Iris pigment epithelial cell (primary cell): ENCODE results near the gene RGS9.

ENCODE experiments used
- DNase-seq: peaks from one replicate; pipeline ENCODE4 v3.0.0-alpha.2; 2011; ENCODE audit warnings: low read depth

The RGS9 gene

GRCh38 chr17:65183736-65184135 lies 46.6 kb downstream of the RGS9 start:
- DNase-seq = peak; percentile 55

GRCh38 chr17:65184235-65184959 lies 47.2 kb downstream of the RGS9 start:
- no peak for DNase-seq

DNA sequence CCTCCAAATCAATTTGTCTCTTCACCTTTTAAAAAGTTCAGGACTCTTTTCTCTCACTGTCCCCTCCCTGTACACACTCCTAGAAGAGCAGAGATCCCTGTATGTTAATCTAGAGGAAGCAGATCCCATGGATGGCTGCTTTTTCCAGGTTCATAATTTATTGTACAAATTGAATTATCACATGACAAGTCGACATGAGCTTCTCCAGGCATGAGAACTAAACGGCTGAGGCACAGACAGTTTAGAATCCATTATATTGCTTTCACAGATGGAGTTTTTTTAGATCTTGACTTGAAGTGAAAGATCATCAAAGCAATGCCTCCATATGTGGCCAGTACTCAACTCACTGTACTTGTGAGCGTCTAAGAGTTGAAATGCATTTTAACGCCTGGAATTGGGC lies 47.9 kb downstream of the RGS9 start:
- no peak for DNase-seq

DNA sequence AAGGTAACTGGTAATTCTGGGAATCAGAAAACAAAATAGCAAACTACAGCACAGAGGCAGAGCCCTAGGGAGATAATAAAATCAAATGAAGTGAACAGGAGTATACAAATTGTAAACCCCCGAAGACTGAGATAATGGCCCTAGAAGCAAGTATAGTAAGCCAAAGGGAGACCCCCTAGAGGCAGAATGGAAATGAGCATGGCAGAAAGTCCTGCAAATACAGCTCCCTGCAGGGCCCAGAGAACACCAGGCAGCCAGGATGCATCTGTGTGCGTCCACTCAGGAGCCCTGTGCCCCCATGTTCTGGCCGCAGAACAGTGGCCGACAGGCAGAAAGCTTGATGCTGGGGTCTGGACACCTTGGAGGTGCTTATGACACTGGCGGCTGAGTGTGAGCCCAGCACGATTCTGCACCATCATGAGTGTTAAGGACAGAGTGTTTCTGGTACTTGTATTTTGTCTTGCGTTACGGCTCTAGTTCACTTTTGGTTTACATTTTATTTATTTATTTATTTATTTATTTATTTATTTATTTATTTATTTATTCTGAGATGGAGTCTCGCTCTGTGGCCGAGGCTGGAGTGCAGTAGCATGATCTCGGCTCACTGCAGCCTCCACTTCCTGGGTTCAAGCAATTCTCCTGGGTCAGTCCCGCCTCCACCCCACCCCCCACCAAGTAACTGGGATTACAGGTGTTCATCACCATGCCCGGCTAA lies 48.7 kb downstream of the RGS9 start:
- DNase-seq = no peak

GRCh38 chr17:65190467-65191097 lies 53.4 kb downstream of the RGS9 start:
- DNase-seq = peak; percentile 55

GRCh38 chr17:65191811-65192740 lies 54.9 kb downstream of the RGS9 start:
- peak; percentile 79 for DNase-seq

GRCh38 chr17:65193305-65193704 lies 56.1 kb downstream of the RGS9 start:
- no peak for DNase-seq

DNA sequence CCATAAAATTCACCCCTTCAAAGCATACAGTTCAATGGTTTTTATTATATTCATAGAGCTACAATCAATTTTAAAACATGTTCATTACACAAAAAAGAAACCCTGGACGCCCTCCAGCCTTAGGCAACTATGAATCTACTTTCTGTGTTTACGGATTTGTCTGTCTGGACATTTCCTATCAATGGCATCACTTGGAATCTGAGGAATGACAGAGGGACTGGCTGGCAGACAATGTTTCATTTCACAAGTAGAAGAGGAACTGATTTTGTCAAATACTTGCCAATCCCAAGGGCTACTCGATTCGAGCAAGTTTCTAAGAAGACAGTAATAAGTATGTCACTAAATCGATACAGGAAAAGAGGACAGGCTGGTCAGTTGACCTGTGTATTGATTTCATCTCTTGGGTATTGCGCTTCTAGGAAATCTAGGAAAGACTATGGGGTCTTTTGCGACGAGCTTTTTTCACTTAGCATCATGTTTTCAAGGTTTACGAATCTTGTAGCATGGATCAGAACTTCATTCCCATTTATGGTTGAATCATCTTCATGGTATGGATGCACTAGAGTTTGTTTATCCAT lies 56.6 kb downstream of the RGS9 start:
- DNase-seq = peak; percentile 42

DNA sequence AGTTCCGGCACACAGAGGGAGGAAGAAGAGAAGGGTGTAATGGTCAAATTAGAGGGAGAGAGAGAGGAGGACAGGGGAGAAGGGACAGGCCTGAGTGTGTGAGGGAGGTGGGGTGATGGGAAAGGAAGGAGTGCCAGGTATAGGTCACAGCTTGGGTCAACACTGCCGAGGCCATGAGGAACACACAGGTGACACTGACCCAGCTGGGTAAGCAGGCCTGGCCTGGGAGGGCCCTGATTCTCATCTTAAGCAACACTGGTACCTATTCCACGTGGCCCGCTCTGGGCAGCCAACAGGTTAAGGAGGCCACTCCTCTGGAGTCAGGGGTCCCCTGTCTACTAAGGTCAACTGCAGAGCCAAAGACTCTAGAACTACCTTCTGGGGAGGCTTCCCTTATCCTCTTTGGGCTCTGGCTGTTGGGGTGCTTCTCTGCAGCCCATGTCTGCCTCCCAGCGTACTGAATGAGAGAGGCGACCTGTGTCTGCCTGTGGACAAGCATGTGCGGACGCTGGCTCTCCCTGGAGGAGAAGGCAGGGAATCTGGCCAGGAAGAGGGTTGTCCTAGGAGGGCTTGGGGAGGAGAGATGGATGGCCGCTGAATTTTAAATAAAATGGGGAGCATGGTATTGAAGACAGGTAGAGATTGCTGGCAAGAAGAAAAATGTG lies 57.6 kb downstream of the RGS9 start:
- DNase-seq = no peak

- no peak for DNase-seq
Measured at GRCh38 chr17:65195716-65196115, 58.5 kb downstream of the RGS9 start.

DNA sequence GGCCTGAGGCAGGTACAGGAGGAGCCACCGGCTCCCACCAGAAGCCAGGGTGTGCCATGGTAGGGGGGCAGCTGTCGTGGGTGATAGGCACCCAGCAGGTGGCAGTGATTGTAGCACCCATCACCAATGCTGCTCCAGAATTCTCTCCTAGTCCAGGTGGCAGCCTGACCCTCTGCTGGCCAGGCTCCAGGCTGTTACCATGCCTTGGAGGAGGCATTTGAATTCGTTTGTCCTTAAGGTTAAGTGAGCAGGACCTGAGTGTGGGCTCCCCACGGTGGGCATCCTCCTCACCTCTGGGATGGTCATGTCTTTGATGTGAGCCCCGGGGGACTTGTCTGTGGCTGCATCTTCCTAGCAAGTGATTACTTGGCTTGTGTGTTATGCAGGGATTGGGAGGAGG lies 59.4 kb downstream of the RGS9 start:
- DNase-seq = no peak

GRCh38 chr17:65197201-65197600 lies 60.0 kb downstream of the RGS9 start:
- DNase-seq = no peak

DNA sequence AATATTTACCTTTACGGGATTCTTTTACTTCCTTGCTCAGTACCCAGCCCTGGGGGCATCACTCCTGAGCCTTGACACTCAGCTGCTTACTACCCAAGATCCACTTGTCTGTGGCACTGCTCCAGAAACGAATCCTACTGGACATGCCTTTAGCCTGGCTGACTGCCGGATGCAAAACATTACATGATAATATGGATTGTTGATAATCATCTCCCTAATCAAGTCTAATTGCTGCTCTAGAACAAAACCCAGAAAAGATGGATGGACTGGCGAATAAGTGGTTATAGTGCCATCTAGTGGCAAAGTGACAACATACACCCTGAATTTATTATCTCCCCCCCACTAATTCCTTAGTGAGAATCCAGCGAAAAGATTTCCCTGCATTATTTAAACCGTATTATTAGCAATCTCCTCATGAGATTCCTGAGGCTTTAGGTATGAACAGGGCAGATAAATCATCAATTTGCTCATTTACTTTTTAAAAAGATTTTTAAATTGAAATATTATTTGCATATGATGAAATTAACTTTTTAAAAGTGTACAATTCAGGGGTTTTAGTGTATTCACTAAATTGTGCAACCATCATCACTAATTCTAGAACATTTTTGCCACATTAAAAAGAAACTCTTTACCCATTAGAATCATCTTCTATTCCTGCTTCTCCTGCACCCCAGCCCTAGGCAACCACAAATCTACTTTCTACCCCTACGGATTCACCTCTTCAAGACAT lies 61.6 kb downstream of the RGS9 start:
- DNase-seq = peak; percentile 53

- no peak for DNase-seq
Measured at GRCh38 chr17:65201331-65201730, 64.2 kb downstream of the RGS9 start.

DNA sequence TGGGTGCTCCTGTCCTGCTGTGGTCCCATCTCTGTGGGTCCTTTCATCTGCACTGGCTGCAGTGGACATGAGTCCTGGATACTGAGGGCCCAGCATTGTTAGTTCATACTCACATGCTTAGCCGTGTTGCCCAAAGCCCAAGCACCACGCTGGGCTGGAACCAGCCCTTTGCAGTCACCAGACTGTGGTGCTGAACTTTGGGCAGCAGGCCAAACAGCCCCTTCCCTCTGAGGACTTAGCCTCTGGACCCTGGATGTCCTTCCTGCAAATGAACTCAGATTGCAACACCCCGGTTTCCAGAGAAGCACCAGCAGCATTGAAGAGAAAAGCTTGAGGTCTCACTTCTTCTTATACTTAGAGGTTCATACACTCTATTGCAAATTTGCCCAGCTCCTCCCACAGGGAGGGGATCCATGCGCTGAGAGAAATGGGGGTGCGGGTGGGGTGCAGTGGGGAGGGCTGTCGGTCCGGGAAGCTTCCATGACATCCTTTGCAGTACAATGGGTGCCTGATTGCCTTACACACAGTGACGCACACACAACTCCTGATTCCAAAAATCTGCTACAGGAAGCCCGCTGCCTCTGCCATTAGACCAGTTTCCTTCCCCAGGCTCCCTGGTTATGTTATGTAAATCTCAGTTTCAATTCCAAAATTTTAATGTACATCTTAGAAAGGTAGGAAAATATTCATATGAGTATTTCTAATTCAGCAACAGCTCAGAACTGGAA lies 65.8 kb downstream of the RGS9 start:
- no peak for DNase-seq

GRCh38 chr17:65204001-65204400 lies 66.8 kb downstream of the RGS9 start:
- DNase-seq = no peak

DNA sequence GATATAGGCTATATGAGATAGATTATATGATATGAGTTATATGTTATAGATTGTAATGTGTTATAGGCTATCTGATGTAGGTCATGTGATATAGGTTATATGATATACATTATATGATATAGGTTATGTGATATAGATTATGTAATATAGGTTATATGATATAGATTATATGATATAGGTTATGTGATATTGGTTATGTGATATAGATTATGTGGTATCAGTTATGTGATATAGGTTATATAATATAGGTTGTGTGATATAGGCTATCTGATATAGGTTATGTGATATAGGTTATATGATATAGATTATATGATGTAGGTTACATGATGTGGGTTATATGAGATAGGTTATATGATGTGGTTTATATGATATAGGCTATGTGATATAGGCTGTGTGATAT lies 68.5 kb downstream of the RGS9 start:
- no peak for DNase-seq

- DNase-seq = peak; percentile 76
Measured at GRCh38 chr17:65207448-65207847, 70.3 kb downstream of the RGS9 start.

- DNase-seq = no peak
Measured at GRCh38 chr17:65208717-65209116, 71.5 kb downstream of the RGS9 start.

- DNase-seq = peak; percentile 46
Measured at GRCh38 chr17:65218261-65218660, 81.1 kb downstream of the RGS9 start.
